ENCODE measurements around the gene PIGZ. TPM values are rescaled to one million over a fixed set of nuclear protein-coding genes. Genes with fewer than 3 reads are reported as not detected.

The PIGZ gene
- total RNA-seq, 1 donor from 2014 or later, result 0.88 TPM

DNA sequence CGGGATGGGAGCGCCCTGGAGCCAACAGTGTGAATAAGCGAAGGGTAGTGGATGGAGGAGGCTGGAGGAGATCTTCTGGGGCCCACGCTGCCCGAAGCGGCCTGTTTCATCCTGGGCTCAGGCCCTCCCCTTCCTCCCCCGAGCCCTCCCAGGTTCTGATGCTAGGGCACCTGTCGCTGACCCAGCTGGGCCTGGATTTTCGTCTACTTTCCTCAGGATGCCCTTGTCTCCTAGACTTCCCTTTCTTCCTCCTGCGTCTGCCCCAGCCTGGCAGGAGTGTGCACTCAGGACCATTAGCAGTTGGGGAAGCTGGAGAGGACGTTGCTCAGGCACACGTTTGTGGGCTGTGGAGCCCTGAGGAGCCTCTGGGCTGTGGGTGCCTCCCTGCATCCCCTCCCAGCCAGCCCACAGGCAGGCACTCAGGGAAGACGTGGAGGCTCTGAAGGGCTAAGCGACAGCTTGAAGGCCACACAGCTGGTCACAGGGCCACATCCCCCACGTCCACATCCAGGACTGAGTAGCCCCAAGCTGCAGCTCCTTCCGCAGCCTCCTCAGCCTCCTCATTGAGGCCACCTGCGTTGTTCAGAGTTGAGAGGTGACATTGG, 23.9 kb upstream of the PIGZ start:
- H3K4me3 ChIP-seq (ENCODE audit: low read depth, low read length), result no peak overlapping the region
- H3K27me3 ChIP-seq (ENCODE audit: control insufficient read depth, insufficient read depth, low read length), result peaks cover 10% of the 10 kb centered on the region
- no peak for TF ChIP-seq CTCF (IDR thresholded peaks at IDR 0.05; ENCODE audit: insufficient read depth, low read length, poor library complexity, severe bottlenecking)
- DNase-seq (ENCODE audit: low read depth), result no peak
- no peaks in the 10 kb centered on the region for H3K36me3 ChIP-seq (ENCODE audit: control insufficient read depth, insufficient read depth, low read length)

DNA sequence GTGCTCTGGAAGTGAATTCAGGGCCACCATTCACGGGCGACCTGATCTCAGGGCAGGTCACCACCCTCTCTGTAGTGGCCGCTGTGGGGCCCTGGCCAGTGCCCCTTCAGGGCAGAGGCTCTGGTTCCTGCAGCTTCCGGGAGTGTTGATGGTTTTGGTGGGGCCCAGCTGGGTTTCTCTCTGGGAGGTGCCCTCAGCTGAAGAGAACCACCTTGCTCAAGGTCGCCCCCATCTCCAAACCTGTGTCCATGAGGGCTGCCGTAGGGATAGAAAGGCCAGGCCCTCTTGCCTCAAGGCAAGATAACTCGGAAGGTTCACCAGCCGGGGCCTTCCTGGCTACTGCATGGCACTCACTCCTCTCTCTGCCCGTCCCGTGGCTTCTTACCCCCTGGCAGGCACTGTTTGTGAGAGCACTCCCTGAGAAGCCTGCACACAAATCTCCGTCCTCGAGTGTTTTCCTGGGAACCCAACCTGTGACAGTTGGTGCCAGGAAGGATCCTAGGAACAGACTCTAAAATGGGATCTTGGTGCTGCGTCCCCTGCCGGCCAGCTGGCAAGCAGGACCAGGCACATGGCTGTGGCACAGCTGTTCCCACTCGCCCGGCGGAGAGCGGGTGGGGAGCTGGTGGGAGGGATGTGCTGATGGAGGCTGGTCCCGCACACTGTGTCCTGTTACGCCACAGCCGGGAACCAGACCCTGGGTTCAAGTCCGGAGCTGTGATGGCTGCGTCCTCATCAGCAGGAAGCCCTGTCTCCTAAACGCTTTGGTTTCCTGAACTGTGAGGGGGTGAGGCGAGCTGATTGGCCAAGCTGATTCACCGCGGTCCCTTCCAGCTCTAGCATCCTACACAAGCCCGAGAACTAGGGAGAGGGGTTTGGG, 23.2 kb upstream of the PIGZ start:
- peaks cover 10% of the 10 kb centered on the region for H3K27me3 ChIP-seq (ENCODE audit: control insufficient read depth, insufficient read depth, low read length)
- no peak for DNase-seq (ENCODE audit: low read depth)
- no peak for TF ChIP-seq CTCF (IDR thresholded peaks at IDR 0.05; ENCODE audit: insufficient read depth, low read length, poor library complexity, severe bottlenecking)
- H3K4me3 ChIP-seq (ENCODE audit: low read depth, low read length), result no peak overlapping the region
- no peaks in the 10 kb centered on the region for H3K36me3 ChIP-seq (ENCODE audit: control insufficient read depth, insufficient read depth, low read length)

GRCh38 chr3:196990601-196991007, 22.0 kb upstream of the PIGZ start:
- Histone ChIP-seq H3K4me3 (ENCODE audit: low read depth, low read length) (no peak overlapping the region), H3K36me3 (ENCODE audit: control insufficient read depth, insufficient read depth, low read length) (no peaks in the 10 kb centered on the region), H3K27me3 (ENCODE audit: control insufficient read depth, insufficient read depth, low read length) (peaks cover 10% of the 10 kb centered on the region)
- DNase-seq (ENCODE audit: low read depth), result no peak
- TF ChIP-seq CTCF (IDR thresholded peaks at IDR 0.05; ENCODE audit: insufficient read depth, low read length, poor library complexity, severe bottlenecking), result no peak

GRCh38 chr3:196989721-196990262, 21.2 kb upstream of the PIGZ start:
- peaks cover 10% of the 10 kb centered on the region for H3K27me3 ChIP-seq (ENCODE audit: control insufficient read depth, insufficient read depth, low read length)
- H3K36me3 ChIP-seq (ENCODE audit: control insufficient read depth, insufficient read depth, low read length), result no peaks in the 10 kb centered on the region
- DNase-seq (ENCODE audit: low read depth), result no peak
- TF ChIP-seq CTCF (IDR thresholded peaks at IDR 0.05; ENCODE audit: insufficient read depth, low read length, poor library complexity, severe bottlenecking), result no peak
- H3K4me3 ChIP-seq (ENCODE audit: low read depth, low read length), result no peak overlapping the region

DNA sequence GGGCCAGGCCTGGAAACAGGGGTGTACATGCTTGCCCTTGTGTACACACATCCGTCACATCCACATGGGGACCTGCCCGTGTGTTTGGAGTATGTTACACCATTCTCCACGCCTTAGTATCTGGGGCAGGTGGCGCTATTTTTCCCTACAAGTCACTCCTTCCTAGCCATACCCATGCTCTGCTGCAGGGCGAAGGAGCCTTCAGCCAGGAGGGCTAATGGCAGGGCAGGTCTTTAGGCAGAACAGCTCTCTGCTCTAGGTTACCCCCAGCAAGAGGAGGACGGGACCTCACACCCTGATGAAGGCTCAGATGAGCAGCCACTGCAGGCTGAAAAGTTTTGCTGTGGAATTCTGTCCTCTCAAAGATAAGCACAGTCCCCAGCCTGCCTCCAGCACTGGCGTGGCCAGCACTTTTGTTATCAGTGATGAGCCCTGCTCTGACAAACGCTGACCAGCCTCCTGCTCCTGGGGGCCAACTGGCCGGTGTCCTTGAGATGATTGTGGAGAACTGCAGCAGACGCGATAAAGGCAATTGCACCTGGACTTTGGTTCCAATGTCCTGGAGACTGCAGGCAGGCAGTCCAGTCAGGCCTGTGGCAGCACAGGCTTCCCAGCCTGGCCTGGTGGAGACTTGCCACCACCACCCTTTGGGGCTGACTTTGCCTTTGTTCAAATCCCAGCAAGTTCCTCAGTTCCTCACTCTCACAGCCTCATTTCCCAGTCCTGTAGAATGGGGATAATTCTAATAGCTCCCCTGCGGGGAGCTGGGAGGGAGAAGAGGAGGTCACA, 19.8 kb upstream of the PIGZ start:
- DNase-seq (ENCODE audit: low read depth), result no peak
- no peak for TF ChIP-seq CTCF (IDR thresholded peaks at IDR 0.05; ENCODE audit: insufficient read depth, low read length, poor library complexity, severe bottlenecking)
- H3K36me3 ChIP-seq (ENCODE audit: control insufficient read depth, insufficient read depth, low read length), result no peaks in the 10 kb centered on the region
- peaks cover 10% of the 10 kb centered on the region for H3K27me3 ChIP-seq (ENCODE audit: control insufficient read depth, insufficient read depth, low read length)
- no peak overlapping the region for H3K4me3 ChIP-seq (ENCODE audit: low read depth, low read length)
